A204.1 (cell line): ENCODE results near the gene SLC2A9.
"Not testable (repeated sequence)": the region's sequence is repeated elsewhere in the genome, so short reads cannot be mapped to it uniquely, and the experiment has no call there.

Experiments used
- FAIRE-seq: peaks from 2 replicates; lab custom pipeline; 2012; peaks lifted over from hg19 to GRCh38; lab: Jason Lieb, UNC

The SLC2A9 gene

GRCh38 chr4:9820343-9820742, 201.0 kb downstream of the SLC2A9 start:
- no peak for FAIRE-seq

DNA sequence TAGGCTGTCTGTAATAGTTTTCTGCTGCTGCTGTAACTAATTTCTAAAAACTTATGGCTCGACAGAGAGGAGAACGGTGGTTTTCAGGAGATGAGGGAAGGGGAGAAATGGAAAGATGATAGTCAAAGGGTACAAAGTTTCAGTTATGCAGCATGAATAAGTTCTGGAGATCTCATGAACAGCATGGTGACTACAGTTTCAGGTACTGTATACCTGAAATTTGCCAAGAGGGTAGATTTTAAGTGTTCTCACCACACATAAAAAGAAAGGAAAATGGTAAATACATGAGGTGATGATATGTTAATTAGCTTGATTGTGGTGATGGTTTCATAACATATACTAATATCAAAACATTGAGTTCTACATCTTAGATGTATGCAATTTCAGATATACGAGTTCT, 205.0 kb downstream of the SLC2A9 start:
- no peak for FAIRE-seq

- FAIRE-seq = no peak
Measured at GRCh38 chr4:9812501-9813340, 208.6 kb downstream of the SLC2A9 start.

DNA sequence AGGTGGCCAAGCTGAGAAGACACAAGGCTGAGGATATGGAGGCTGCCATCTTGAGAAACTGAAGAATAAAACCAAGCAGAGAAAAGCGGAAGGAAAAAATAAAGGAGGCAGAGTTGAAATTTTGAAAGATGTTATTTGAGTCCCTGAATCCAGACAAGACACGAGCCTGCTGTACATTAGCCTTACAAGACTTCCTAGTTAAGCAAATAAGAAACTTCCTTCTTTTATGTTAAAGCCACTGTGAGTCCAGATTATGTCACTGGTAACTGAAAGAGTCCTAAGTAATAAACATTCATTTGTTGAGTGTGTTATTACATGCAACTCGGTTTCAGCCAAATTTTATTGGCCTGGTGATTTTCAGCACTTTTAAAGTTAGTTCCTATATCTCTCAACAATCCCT, 209.5 kb downstream of the SLC2A9 start:
- no peak for FAIRE-seq

- no peak for FAIRE-seq
Measured at GRCh38 chr4:9808077-9808476, 213.2 kb downstream of the SLC2A9 start.

DNA sequence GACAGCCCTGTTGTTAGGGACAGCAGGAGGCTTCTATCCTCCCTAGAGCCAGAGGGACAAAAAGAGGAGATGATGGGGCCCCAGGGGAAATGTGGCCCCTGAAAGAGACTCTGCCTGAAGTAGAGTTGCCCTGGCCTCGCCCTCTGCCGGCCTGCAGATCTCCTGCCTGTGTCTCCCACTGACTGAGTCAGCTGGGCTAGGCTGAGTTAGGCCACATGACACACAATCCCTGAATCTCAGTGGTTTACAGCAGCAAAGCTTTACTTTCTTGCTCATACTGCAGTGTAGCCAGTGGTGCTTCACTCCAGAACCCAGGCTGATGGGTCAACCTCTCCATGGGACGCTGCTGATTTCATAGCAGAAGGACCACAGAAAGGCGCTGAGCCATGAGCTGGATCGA, 216.4 kb downstream of the SLC2A9 start:
- no peak for FAIRE-seq

GRCh38 chr4:9800848-9801247, 220.4 kb downstream of the SLC2A9 start:
- FAIRE-seq = no peak

GRCh38 chr4:9796641-9797040, 224.7 kb downstream of the SLC2A9 start:
- not testable (repeated sequence) for FAIRE-seq

- FAIRE-seq = no peak
Measured at GRCh38 chr4:9792381-9792780, 228.9 kb downstream of the SLC2A9 start.

- FAIRE-seq = not testable (repeated sequence)
Measured at GRCh38 chr4:9785891-9786290, 235.4 kb downstream of the SLC2A9 start.

- no peak for FAIRE-seq
Measured at GRCh38 chr4:9782136-9782436, 239.2 kb downstream of the SLC2A9 start.

DNA sequence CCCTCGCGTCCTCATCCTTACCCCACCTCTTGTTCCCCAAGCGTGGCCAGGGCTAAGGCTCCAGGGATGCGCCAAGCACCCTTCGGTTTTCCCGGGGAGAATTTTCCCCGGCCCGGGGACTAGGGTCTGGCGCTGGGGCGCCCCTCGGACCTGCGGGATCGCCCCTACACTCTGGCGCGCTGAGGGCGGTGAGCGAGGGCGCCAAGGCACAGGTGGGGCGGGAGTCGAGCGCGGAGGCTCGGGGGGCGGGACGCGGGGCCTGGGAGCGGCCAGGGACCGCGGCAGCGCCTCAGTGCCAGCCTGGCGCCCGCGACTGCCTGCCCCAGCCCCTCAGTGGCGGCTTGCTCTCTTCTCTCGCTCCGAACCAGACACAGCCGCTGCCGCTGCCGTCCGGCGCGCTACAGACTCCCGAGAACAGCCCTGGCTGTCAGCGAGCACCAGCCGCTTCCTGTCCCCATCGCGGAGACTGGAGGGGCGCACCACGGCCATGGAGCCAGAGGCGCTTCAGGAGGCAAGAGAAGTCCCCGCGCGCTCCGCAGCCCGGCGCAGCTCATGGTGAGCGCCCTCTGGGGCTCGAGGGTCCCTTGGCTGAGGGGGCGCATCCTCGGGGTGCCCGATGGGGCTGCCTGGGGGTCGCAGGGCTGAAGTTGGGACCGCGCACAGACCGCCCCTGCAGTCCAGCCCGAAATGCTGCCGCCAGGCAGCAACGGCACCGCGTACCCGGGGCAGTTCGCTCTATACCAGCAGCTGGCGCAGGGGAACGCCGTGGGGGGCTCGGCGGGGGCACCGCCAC, 239.8 kb downstream of the SLC2A9 start, which contains the start of gene DRD5:
Gene DRD5, plus strand, starts transcription at position 292 of the 793 bp plus-strand sequence. Its CDS starts 396 bp downstream, at position 688.
- FAIRE-seq = no peak
